HG02870 (cell line): ENCODE measurements around the gene CBY1.

Experiments
- ATAC-seq: cut with Tn5 transposase; IDR thresholded peaks from one replicate; pipeline ENCODE4 v1.9.1; 2021; ENCODE audit warnings: mild to moderate bottlenecking, moderate library complexity; ENCODE audit not compliant: unreplicated experiment

Gene CBY1

DNA sequence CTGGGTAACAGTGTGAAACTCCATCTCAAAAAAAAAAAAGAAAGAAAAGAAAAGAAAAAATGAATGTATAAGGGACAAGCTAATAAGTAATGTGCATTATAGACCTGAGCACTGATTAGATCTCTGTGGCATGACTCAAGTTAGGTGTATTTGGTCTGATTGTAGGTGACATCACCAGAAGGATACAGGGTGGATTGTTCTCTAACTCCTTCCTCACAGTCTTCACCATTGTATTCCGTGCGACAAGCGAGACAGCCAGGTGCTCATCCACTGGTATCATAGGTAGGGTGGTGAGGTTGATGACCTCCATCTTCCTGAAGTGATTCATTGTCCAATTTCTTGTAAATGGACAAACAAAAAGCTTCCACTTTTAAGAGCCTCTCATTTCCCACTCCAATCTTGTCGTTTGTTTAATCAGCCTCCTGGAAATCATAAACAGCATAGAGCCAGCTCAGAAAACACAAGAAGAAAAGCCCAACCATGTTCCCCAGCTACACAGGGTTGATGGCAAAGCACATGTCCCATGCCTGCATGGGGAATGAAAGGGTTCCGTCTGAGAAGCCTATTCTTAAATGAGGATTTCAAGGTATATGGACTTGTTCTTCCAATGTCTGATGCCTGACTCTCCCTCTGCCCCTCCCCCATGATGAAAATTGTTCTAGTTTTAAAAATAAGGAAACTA, 6.5 kb upstream of the CBY1 start:
- ATAC-seq, result no peak

DNA sequence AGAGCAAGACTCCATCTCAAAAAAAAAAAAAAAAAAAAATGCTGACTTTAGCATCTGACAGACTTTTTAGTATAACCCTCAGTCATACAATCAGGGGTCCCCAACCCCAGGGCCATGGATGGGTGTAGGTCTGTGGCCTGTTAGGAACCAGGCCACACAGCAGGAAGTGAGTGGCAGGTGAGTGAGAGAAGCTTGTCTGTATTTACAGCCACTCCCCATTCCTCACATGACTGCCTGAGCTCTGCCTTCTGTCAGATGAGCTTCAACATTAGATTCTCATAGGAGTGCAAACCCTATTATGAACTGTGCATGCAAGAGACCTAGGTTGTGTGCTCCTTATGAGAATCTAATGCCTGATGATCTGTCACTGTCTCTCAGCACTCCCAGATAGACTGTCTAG, 3.6 kb upstream of the CBY1 start:
- no peak for ATAC-seq

DNA sequence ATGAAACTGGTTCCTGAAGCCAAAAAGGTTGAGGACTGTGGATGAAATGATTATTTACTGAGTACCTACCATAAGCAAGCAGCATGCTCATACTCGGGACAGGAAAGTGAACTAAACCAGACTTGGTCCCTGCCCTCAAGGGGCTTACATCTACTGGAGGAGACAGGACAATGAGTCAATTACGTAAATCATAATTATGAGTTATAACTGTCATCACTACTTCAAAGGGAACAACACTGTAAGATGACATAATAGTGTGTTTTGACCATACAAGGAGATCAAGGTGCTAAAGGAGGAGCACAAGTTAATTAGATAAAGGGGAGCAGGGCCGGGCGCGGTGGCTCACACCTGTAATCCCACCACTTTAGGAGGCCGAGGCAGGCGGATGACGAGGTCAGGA, 2.7 kb upstream of the CBY1 start:
- ATAC-seq, result no peak

DNA sequence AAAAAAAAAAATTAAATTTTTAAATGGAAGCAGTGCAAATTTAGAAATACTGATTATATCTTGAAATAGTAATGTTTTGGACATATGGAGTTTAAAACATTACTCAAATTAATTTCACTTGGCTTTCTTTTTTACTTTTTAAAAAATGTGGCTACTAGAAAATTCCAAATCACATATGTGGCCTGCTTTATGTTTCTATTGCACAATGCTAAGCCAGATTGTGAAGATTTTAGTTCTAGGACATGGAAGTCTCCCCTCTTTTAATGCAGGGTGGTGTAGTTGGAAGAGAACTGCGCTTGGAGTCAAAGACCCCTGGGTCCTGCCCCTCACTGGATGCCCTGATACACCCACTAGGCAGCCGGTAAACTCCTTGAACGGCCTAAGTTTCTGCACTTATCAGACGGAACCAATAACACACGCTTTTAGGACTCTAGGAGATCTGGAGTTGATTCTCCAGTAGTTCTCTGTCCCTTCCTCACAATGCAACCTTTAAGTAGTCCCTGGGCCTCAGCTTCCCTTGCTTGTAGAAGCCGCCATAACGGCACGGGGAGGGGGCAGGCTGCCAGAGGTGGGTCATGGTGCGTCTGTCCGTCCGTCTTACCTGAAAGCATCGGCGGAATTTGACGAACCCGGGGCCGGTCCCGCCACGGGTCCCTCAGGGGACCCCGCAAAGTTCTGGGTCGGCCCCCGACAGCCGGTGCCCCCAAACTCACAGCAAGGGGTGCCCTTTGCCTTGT, 751 bp upstream of the CBY1 start:
- no peak for ATAC-seq

DNA sequence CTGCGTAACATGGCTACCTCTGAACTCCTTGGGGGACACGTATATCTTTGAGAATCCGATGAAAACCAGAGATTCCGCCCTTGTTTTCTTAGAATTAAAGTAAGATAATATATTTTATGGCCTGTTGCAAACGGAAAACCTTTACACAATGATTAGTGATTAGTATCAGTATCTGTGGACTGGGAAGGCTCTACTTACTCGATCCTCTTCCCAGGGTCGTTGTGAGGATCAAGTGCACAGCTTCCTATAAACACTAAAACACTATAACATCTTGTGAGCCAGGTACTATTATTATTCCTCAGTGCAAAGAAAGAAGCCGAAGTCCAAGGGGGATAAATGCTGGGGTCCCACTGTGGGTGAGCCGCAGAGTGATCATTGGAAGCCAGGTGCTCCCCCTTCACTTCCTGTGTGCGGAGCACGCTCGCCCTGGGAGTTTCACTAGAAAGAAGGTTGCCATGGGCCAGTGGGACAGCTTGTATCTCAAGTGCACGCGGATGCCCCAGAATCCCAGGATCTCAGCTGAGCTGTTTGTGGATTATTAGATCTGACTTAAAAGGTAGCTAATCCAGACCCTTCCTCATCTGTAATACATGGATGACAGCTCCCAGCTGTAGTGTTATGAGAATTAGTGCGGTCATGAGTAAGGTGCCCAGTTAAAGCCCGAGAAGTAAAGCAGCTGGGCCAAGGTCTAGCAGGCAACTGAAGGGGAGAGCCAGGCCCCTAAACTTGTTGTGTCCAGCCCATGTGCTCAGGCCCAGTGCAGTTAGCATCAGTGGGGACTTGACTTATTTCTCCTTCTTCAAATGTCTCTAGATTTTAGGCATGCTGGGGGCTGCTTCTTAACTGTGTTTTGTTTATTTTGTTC, 839 bp downstream of the CBY1 start:
- no peak for ATAC-seq

DNA sequence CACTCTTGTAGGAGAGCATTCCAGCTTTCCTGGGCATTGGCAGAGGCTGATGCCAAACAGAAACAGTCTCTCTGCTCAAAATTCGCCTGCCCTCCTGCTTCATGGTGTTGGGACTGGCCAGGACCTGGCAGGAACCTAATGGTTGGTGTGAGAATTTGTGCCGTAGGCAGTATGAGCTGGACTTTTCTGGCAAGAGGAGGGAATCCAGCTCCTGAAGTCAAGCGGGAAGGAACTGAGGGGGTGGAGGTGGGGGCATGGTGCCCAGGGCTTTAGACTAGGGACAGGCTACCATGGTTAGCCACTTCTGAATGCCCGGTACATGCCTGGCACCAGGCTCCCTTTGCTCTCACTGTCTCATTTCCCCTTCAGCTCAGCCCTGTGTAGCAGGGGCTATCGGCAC, 18.4 kb downstream of the CBY1 start:
- ATAC-seq, result no peak

DNA sequence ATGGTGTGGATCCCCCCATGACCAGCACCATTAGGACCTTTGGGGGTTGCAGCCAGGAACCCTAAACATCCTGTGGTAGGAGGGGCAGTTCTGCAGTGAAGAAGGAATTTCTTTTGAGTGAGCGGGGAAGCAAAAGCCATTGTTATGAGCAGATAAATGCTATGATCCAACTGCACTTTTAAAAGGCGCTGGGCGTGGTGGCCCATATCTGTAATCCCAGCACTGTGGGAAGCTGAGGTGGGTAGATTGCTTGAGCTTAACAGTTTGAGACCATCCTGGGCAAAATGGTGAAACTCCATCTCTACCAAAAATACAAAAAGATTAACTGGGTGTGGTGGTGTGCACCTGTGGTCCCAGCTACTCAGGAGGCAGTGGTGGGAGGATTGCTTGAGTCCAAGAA, 19.4 kb downstream of the CBY1 start:
- ATAC-seq, result no peak

DNA sequence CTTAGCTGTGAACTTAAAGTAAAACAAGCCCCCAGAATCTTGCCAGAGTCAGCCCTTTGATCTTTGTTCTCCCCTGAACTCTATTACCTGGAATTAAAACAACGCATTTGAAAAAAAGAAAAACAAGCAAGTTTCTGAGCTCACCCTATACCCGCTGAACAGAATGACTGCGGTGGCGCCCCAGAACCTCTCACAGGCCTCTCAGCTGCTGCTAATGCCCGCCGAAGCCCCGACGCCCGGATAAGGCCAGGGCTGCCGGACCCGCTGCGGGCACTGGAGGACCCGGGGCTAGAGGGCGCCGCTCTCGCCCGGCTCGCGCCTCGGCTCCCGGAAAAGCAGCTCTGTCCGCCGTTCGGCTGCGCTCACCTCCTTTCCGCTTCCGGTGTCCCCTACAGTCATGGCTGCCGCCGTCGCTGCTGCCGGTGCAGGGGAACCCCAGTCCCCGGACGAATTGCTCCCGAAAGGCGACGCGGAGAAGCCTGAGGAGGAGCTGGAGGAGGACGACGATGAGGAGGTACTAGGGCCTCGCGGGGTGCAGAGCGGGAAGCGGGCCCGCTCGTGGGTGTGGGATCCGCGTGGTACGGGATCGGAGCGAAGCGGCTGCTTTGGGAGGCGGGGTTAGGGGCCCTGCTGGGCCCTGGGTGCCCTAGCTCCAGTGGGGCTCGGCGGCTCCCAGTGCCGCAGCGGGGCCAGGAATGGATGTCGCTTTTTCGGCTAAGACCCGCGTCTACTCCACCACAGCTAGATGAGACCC, 25.3 kb downstream of the CBY1 start, which contains the start of gene TOMM22:
Gene TOMM22 (plus strand): TSS at position 376 of the 754 bp plus-strand sequence. CDS start 22 bp downstream, at position 398.
- peak; percentile 91 for ATAC-seq

DNA sequence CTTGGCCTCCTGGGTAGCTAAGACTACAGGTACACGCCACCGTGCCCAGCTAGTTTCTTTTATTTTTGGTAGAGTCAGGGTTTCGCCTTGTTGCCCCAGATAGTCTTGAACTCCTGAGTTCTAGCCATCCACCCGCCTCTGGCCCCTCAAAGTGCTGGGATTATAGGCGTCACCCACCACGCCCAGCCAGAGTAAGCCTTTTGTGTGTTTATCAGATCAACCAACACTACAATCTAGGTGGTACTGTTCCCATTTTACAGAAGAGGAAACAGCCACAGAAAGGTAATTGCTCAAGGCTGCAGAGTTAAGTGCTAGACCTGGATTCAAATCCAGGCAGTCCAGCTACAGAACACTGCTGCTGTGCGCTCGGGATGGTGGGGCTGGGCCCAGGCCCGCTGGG, 28.5 kb downstream of the CBY1 start:
- no peak for ATAC-seq

DNA sequence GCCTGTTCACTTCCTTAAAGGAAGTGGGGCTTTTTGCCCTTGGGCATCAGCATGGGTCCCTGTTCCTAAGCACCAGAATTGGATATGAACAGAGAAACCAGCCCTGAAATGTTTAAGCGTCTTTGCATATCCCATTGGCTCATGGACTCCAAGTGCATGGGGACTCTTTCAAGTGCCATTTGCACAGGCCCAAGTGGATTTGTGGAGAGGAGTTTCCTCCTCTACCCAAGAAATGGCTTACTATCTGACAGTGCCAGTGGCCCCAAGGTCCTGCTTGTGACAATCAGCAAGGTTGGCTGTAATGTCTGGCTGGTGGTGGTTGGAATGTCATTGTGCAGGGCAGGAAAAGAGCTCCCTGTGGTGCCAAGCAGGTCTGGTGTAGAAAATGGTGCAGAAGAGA, 29.3 kb downstream of the CBY1 start:
- no peak for ATAC-seq

DNA sequence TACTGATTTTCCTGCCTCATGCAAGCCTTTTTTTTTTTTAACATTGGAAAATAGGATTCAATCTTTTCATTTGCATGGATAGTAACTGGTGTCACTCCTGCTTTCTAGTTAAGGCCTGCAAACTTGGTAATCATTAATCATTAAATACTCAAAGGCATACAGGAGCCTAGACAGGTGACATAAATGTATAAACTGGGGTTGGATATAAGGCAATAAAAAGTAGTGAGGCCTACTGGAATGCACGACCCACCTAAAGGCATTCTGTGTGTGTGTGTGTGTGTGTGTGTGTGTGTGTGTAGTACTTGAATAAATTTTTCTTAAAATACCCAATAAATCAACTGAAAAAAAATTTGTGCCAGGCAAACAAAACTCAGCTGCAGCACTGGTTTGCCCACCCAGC, 33.2 kb downstream of the CBY1 start:
- ATAC-seq, result no peak

DNA sequence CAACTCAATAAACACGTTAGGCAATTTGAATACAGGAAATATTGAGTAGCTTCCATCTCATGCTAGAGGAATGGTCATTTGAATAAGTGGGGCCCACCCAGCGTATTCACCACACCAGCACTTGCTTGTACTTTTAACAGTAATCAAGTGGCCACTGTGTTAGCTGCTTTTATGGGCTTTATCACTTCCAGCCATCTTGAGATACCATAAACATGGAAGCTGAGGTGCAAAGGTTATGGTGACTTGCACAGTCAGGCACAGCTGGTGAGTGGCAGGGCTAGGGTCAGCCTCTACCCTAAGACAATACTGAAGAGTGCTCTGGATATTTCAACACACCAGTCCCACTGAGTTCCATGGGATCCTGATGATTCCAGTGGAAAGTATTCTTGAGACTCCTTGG, 37.6 kb downstream of the CBY1 start:
- ATAC-seq, result no peak

DNA sequence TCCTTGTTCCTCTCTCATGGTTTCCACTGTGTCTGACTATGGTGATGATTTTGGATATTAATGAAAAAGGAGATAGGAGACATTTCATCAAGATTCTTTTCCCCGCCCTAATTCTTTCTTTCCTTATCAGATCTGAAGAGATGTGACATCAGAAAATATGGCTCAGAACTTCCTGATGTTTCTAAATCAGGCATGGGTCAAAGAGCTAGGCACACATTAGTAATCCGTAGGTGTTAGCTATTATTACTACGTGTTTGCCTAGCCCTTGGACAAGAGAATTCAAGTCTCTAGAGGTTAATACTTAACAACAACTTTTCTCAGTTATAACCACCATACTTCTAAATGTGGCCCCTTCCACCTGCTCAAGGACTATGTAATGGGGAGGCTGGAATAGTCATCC, 38.5 kb downstream of the CBY1 start:
- no peak for ATAC-seq

DNA sequence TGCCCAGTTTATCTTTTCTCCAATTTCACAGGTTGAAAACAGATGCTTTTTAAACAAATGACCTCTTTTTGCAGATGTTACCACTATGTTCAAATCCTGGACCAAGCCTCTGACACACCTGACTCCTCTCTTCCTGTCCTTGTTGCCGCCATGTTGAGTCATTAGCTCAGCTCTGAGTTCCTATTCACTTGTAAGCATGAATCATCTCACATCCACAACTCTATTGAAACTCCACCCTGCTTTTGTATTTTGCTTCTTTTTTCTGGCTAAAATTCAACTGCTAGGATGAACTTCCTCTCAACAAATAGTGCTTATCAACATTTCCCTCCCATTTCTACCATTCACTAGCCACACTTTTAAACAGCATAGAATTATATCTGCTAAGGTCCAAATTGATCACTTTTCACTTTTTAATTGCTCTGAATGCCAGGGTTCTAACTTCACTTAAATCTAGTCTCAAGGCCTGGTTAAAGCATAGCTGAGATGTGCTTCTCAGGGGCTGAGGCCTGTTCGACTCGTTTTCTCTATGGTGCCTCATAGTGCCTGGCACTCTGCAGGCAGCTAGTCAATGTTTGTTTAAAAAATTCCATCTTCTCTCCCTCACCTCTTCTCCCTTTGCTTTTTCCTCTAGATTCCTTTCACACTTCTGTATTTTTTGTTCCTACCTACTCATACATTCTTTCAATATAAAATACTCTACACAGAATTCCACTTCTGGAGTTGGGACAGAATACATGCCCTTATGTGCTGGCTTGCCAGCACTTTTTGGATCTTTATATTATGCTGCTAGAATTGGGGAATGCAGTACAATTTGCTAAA, 40.4 kb downstream of the CBY1 start:
- no peak for ATAC-seq

DNA sequence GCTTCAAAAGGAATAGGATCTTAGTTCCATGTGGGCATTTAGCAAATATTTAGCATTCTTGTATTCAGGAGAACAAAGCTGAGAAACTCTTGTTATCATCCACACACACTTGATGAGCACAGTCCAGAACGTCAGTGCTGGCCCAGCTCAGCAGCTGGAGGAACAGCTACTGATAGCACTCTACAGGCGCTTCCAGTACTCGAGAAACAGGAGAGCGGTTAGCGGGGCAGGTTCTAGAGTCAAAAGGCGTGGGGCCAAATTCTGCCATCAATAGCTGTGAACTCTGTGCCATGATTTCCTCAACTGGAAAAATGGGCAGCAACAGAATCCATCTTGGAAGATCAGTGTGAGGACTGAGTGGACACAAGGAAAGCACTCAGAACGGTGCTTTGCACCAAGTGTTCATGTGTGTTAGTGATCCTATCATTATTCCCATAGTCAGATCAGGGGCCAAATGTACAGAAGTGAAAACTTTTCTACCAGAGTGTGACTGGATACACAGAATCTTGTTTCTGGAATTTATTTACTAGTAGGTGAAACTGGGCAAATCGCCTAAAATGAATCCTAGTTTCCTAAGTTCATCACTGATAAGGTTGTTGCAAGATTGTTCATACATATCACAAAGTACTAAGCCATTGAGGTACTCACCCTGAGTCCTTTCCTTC, 41.1 kb downstream of the CBY1 start:
- ATAC-seq, result no peak

DNA sequence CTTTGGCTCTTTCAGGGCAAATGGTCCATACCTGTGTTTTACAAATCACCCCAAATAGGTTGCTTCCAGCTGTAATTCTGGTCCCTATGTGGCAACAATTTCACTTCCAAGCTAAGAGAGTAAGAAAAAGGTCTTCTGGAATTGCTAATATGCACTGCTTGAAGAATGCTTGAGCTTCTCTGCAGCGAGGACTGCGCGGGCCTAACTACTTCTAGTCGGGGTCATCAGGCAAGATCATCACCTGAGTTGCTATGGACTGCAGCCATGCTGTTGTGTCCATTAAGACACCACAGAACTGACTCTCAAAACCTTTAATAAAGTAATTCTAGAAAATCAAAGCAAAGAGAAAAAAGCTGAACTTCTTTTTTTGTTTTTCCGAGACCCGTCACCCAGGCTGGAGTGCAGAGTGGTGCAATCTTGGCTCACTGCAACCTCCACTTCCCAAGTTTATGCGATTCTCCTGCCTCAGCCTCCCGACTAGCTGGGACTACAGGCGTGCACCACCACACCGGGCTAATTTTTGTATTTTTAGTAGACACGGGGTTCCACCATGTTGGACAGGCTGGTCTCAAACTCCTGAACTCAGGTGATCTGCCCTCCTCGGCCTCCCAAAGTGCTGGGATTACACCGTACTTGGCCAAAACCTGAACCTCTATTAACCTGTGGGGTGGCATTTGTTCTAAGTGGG, 42.1 kb downstream of the CBY1 start:
- ATAC-seq, result no peak

DNA sequence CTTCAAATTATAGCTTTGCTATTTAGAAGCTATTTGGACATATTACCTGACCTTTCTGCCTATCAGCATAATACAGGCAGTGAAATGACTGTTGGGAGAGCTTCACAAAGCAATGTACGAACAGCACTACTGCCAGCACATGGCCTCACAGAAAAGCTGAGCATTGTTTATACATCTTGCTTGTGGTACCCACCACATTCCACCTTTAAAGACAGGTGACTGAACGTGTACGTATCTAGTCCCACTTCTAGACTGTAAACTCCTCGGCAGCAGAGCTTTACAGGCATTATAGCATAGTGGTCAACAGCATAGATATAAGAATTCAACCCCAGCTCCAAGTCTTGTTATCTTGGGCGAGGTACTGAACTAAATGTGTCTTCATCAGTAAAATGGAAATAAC, 42.7 kb downstream of the CBY1 start:
- ATAC-seq, result no peak

DNA sequence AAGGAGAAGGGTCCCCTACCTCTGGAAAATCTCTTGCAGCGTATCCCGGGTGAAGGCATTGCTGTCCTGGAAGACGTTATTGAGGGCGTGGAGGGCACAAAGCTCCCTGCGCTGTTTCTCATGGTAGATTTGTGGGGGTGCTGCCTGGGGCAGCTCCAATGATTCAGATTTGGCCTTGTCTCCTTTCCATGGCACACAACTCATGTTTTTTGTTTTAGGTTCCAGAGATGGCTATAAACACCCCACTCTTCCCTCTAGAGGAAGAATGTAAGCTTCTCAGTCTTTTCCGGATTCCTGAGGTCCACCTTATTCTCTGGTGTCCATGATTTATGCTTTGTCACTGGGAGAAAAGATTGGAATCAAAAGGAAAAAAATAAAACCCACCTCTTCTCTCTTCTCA, 43.3 kb downstream of the CBY1 start:
- ATAC-seq, result no peak

DNA sequence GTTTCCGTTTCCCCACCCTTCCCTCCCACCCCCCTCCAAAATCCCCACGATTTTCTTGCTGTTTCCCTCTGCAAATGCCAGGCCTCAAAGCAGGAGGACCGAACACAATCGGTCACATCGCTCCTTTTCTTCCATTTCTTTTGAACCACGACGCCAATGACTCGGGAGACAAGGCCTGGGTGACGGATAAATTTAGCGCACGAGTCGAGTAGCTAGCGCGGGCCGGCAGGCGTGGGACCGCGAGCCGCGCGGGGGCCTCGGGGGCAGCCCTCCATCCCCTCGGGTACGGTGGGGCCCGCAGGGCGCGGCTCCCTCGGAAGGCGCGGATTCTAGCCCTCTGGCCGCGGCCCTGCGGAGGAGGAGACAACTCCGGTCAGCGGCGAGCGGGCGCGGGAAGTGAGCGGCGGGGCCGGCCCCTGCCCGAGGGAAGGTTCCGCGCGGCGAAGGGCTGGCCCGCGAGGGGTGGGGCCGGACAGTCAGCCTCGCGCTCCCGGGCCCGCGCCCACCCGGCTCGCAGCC, 43.9 kb downstream of the CBY1 start:
- ATAC-seq, result peak; percentile 12
